Loucy (cell line): ENCODE results near the gene NOM1.

ENCODE experiments used
- EZH2phosphoT487 ChIP-seq: fragments of 200-600 bp; IDR thresholded peaks from 2 replicates; pipeline ENCODE4 v1.6.1; 2018; ENCODE audit warnings: antibody characterized with exemption, mild to moderate bottlenecking, moderate library complexity, borderline replicate concordance
- TF ChIP-seq, protein P1 (sequence below): fragments of 200-600 bp; sonication (generic); conservative IDR thresholded peaks from 2 replicates; pipeline ENCODE4 v1.5.1; 2014; ENCODE audit warnings: mild to moderate bottlenecking, antibody characterized with exemption, low read length

GRCh38 chr7:157018997-157019608, 69.6 kb downstream of the NOM1 start:
- TF ChIP-seq, protein P1, sequence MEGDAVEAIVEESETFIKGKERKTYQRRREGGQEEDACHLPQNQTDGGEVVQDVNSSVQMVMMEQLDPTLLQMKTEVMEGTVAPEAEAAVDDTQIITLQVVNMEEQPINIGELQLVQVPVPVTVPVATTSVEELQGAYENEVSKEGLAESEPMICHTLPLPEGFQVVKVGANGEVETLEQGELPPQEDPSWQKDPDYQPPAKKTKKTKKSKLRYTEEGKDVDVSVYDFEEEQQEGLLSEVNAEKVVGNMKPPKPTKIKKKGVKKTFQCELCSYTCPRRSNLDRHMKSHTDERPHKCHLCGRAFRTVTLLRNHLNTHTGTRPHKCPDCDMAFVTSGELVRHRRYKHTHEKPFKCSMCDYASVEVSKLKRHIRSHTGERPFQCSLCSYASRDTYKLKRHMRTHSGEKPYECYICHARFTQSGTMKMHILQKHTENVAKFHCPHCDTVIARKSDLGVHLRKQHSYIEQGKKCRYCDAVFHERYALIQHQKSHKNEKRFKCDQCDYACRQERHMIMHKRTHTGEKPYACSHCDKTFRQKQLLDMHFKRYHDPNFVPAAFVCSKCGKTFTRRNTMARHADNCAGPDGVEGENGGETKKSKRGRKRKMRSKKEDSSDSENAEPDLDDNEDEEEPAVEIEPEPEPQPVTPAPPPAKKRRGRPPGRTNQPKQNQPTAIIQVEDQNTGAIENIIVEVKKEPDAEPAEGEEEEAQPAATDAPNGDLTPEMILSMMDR: no peak
- no peak for TF ChIP-seq EZH2phosphoT487
